SU-DHL-6 (cell line): ENCODE data around the gene KCNN3.

ENCODE experiments used
- H2AFZ ChIP-seq: fragments of 200-600 bp; sonication (generic); 2 replicates; pipeline ENCODE4 v1.6.1; 2014; ENCODE audit warnings: low read depth, mild to moderate bottlenecking, moderate library complexity, mixed read lengths, antibody characterized with exemption, low read length; ENCODE audit not compliant: severe bottlenecking
- H3F3A ChIP-seq: fragments of 200-600 bp; shearing (Covaris generic); 2 replicates; pipeline ENCODE4 v1.6.0; 2016; ENCODE audit warnings: antibody characterized with exemption, mild to moderate bottlenecking; ENCODE audit not compliant: insufficient read depth
- H3K27ac ChIP-seq: fragments of 200-600 bp; sonication (generic); 2 replicates; pipeline ENCODE4 v1.5.1; 2016; ENCODE audit warnings: low read depth, mild to moderate bottlenecking, low read length, moderate library complexity, mixed read lengths
- H3K27me3 ChIP-seq: fragments of 200-600 bp; sonication (generic), shearing (Covaris generic); 2 replicates; pipeline ENCODE4 v1.6.0; 2014; ENCODE audit warnings: mild to moderate bottlenecking, low read length
- H3K36me3 ChIP-seq: fragments of 200-600 bp; sonication (generic); 2 replicates; pipeline ENCODE4 v1.6.1; 2014; ENCODE audit warnings: mild to moderate bottlenecking, low read length, mixed read lengths
- H3K4me2 ChIP-seq: fragments of 300-600, 200-600 bp; shearing (Covaris generic), sonication (generic); 2 replicates; pipeline ENCODE4 v1.6.0; 2014; ENCODE audit warnings: low read length, low read depth, mild to moderate bottlenecking; ENCODE audit not compliant: poor library complexity, severe bottlenecking
- H3K4me3 ChIP-seq: fragments of 200-600 bp; sonication (generic); 2 replicates; pipeline ENCODE4 v1.5.1; 2014; ENCODE audit warnings: antibody characterized with exemption, low read length, mild to moderate bottlenecking, mixed read lengths; ENCODE audit not compliant: insufficient read depth, poor library complexity, severe bottlenecking
- H3K79me2 ChIP-seq: fragments of 200-600 bp; sonication (generic); 2 replicates; pipeline ENCODE4 v1.6.1; 2014; ENCODE audit warnings: mild to moderate bottlenecking, low read length, moderate library complexity; ENCODE audit not compliant: insufficient read depth
- H3K9ac ChIP-seq: fragments of 200-600 bp; sonication (generic); 2 replicates; pipeline ENCODE4 v1.7.0; 2014; ENCODE audit warnings: mild to moderate bottlenecking, low read length
- H3K9me2 ChIP-seq: fragments of 200-600 bp; sonication (generic); replicated peaks from 2 replicates; pipeline ENCODE4 v1.6.1; 2014; ENCODE audit warnings: low read length; ENCODE audit not compliant: insufficient read depth
- H3K9me3 ChIP-seq: fragments of 200-600 bp; sonication (generic); 2 replicates; pipeline ENCODE4 v1.6.1; 2014; ENCODE audit warnings: low read length, mixed read lengths; ENCODE audit not compliant: insufficient read depth
- H4K20me1 ChIP-seq: fragments of 200-600 bp; sonication (generic); 2 replicates; pipeline ENCODE4 v1.6.1; 2014; ENCODE audit warnings: low read depth, mild to moderate bottlenecking, antibody characterized with exemption, low read length, moderate library complexity, mixed read lengths
- CTCF ChIP-seq: fragments of 200-600 bp; sonication (generic); IDR thresholded peaks from one replicate; pipeline ENCODE4 v1.5.1; 2017; ENCODE audit warnings: antibody characterized with exemption, mild to moderate bottlenecking, low read length, moderate library complexity; ENCODE audit not compliant: insufficient read depth, poor library complexity, severe bottlenecking
- EZH2phosphoT487 ChIP-seq: fragments of 200-600 bp; sonication (generic), shearing (Covaris generic); conservative IDR thresholded peaks from 2 replicates; pipeline ENCODE4 v1.6.1; 2018; ENCODE audit warnings: mild to moderate bottlenecking, antibody characterized with exemption, low read length, moderate library complexity, mixed read lengths

KCNN3 gene

GRCh38 chr1:154809436-154810413, 60.4 kb downstream of the KCNN3 start:
- Histone ChIP-seq H3K27me3 (no peaks in the 10 kb centered on the region), H3K4me2 (no peak overlapping the region), H3K9me3 (no peaks in the 10 kb centered on the region)

GRCh38 chr1:154808909-154809262, 61.2 kb downstream of the KCNN3 start:
- no peaks in the 10 kb centered on the region for H3F3A ChIP-seq
- no peak overlapping the region for H3K9ac ChIP-seq
- no peak overlapping the region for H3K27ac ChIP-seq
- H3K36me3 ChIP-seq, result no peaks in the 10 kb centered on the region
- no peak overlapping the region for H2AFZ ChIP-seq
- H4K20me1 ChIP-seq, result no peaks in the 10 kb centered on the region
- no peaks in the 10 kb centered on the region for H3K27me3 ChIP-seq
- H3K4me2 ChIP-seq, result no peak overlapping the region
- TF ChIP-seq EZH2phosphoT487 (no peak), CTCF (no peak)
- H3K9me3 ChIP-seq, result no peaks in the 10 kb centered on the region
- no peak overlapping the region for H3K4me3 ChIP-seq
- no peaks in the 10 kb centered on the region for H3K79me2 ChIP-seq
- no peaks in the 10 kb centered on the region for H3K9me2 ChIP-seq

More at GRCh38 chr1:154809436-154810413, 60.4 kb downstream of the KCNN3 start:
- Histone ChIP-seq H3K9me2 (no peaks in the 10 kb centered on the region), H3K4me3 (no peak overlapping the region), H3K36me3 (no peaks in the 10 kb centered on the region), H3K27ac (no peak overlapping the region), H2AFZ (no peak overlapping the region), H3K9ac (no peak overlapping the region), H3F3A (no peaks in the 10 kb centered on the region), H3K79me2 (no peaks in the 10 kb centered on the region), H4K20me1 (no peaks in the 10 kb centered on the region)
- no peak for TF ChIP-seq EZH2phosphoT487
- no peak for TF ChIP-seq CTCF

DNA sequence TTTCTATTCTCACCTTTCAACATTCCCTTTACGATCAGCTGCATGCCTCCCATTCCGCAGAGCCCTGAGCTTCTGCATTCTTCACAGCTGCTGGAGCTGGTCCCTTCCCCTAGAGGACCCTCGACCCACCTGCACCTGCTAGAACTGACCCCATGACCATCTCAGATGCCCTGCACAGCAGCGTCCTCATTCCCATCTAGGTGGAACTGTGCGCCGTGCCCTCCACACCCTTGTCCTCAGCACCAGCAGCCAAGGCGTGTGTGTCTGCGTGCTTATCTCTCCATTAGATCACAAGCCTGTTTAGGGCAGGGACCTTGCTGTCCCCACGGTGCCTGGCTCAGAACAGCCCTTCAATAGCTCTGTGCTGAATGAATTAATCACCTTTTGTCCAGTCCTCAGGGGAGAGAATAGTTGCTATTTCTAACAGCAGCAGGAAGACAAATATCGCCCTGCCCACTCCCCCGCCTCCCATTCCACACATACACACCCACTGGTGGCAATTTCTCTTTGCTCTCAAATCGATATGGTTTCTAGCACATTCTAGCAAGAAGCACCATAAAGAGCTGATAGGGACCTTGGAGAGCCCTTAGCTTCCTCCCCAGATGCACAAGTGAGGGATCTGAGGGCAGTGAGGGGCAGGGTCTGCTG, 61.7 kb downstream of the KCNN3 start:
- Histone ChIP-seq H4K20me1 (no peaks in the 10 kb centered on the region), H3K9ac (no peak overlapping the region), H3K36me3 (no peaks in the 10 kb centered on the region), H3K4me3 (no peak overlapping the region), H3K9me3 (no peaks in the 10 kb centered on the region), H2AFZ (no peak overlapping the region), H3K79me2 (no peaks in the 10 kb centered on the region), H3K27ac (no peak overlapping the region), H3F3A (no peaks in the 10 kb centered on the region), H3K9me2 (no peaks in the 10 kb centered on the region), H3K4me2 (no peak overlapping the region), H3K27me3 (no peaks in the 10 kb centered on the region)
- TF ChIP-seq EZH2phosphoT487 (no peak), CTCF (no peak)
